Endothelial cell of umbilical vein (primary cell): ENCODE results near the gene RNF213. TPM values are rescaled to one million over a fixed set of nuclear protein-coding genes. Genes with fewer than 3 reads are reported as not detected.

Experiments
- BruUV-seq: library from RNA; stranded (reverse); fragments of 400-500 nt; replicated peaks from 2 replicates; lab custom pipeline; 2021; lab: Mats Ljungman, UMichigan
- CTCF ChIA-PET: fragments of 300-600, 350-600 bp; sonication (Branson Sonifier 250); formaldehyde crosslinking; loops from one replicate; lab custom pipeline; 2021; ENCODE audit warnings: antibody characterized with exemption, inconsistent platforms; lab: Charles Lee
- POLR2A ChIA-PET: fragments of 300-600, 350-600 bp; sonication (Branson Sonifier 250); formaldehyde crosslinking; loops from one replicate; lab custom pipeline; 2021; ENCODE audit warnings: antibody characterized with exemption, inconsistent platforms; lab: Charles Lee
- DNase-seq: peaks from one replicate; pipeline ENCODE4 v3.0.0-alpha.2; 2011; ENCODE audit warnings: low read depth, low spot score
- FAIRE-seq: peaks from 2 replicates; lab custom pipeline; 2011; peaks lifted over from hg19 to GRCh38; lab: Jason Lieb, UNC
- H2AFZ ChIP-seq: 2 replicates; pipeline ENCODE4 v1.6.0; 2012; ENCODE audit warnings: low read depth, low read length, control low read depth, inconsistent platforms
- H3K27ac ChIP-seq: 2 replicates; pipeline ENCODE4 v1.5.1; 2011; ENCODE audit warnings: low read depth, mild to moderate bottlenecking, control low read depth, low read length, moderate library complexity; ENCODE audit not compliant: insufficient read depth
- H3K27me3 ChIP-seq, 2 experiments: 2 replicates each; pipeline versions ENCODE4 v1.6.0 to v1.6.1; 2011; ENCODE audit warnings: low read length in 2 of 2, mixed read lengths in 1 of 2; ENCODE audit not compliant: control insufficient read depth in 2 of 2, insufficient read depth in 2 of 2
- H3K36me3 ChIP-seq, 2 experiments: 2 replicates in 1 of 2; 3 replicates in 1 of 2; pipeline ENCODE4 v1.5.1; 2011; ENCODE audit warnings: low read length in 2 of 2, mild to moderate bottlenecking in 1 of 2, moderate library complexity in 1 of 2; ENCODE audit not compliant: control insufficient read depth in 2 of 2, insufficient read depth in 2 of 2; ENCODE audit errors: extremely low read depth in 1 of 2
- H3K4me1 ChIP-seq: 3 replicates; pipeline ENCODE4 v1.5.1; 2011; ENCODE audit warnings: mild to moderate bottlenecking, low read length; ENCODE audit not compliant: control insufficient read depth, insufficient read depth; ENCODE audit errors: extremely low read depth
- H3K4me2 ChIP-seq: 2 replicates; pipeline ENCODE4 v1.6.1; 2011; ENCODE audit warnings: low read length, control low read depth, mixed read lengths; ENCODE audit not compliant: insufficient read depth
- H3K4me3 ChIP-seq, 3 experiments: fragments of 200-600 bp in 1 of 3; sonication (generic), shearing (Covaris generic) in 1 of 3; replicated peaks in 1 of 3; 2 replicates each; pipeline ENCODE4 v1.5.1; 2011 to 2016; ENCODE audit warnings: control low read depth in 3 of 3, low read length in 3 of 3, mild to moderate bottlenecking in 2 of 3, inconsistent platforms in 1 of 3, low read depth in 1 of 3, moderate library complexity in 1 of 3; ENCODE audit not compliant: insufficient read depth in 1 of 3
- H3K79me2 ChIP-seq: 2 replicates; pipeline ENCODE4 v1.6.0; 2012; ENCODE audit warnings: low read length, inconsistent platforms; ENCODE audit not compliant: control insufficient read depth, insufficient read depth
- H3K9ac ChIP-seq: replicated peaks from 2 replicates; pipeline ENCODE3; 2011; ENCODE audit warnings: low read length, control low read depth; ENCODE audit not compliant: insufficient read depth; ENCODE audit errors: extremely low read depth
- H3K9me1 ChIP-seq: replicated peaks from 3 replicates; pipeline ENCODE4 v1.6.0; 2011; ENCODE audit warnings: mild to moderate bottlenecking, low read length; ENCODE audit not compliant: control insufficient read depth, insufficient read depth; ENCODE audit errors: extremely low read depth
- H3K9me3 ChIP-seq: replicated peaks from 2 replicates; pipeline ENCODE4 v1.5.1; 2012; ENCODE audit warnings: low read length, inconsistent platforms; ENCODE audit not compliant: control insufficient read depth, insufficient read depth
- H4K20me1 ChIP-seq: replicated peaks from 2 replicates; pipeline ENCODE3; 2011; ENCODE audit warnings: mild to moderate bottlenecking, low read length; ENCODE audit not compliant: control insufficient read depth, insufficient read depth; ENCODE audit errors: extremely low read depth
- CTCF ChIP-seq, 2 donors: IDR thresholded peaks; 1 replicate in 1 of 2; 2 replicates in 1 of 2; pipeline ENCODE4 v1.5.1; 2011; ENCODE audit warnings: low read length in 2 of 2, mild to moderate bottlenecking in 2 of 2, moderate library complexity in 2 of 2, control low read depth in 1 of 2, inconsistent platforms in 1 of 2, low read depth in 1 of 2; ENCODE audit not compliant: insufficient read depth in 1 of 2; ENCODE audit errors: extremely low read depth in 1 of 2
- EZH2 ChIP-seq: IDR thresholded peaks from 2 replicates; pipeline ENCODE4 v1.6.1; 2012; ENCODE audit warnings: borderline replicate concordance, low read depth, mild to moderate bottlenecking, moderate library complexity, low read length, inconsistent platforms; ENCODE audit not compliant: severe bottlenecking
- FOS ChIP-seq: IDR thresholded peaks from 2 replicates; pipeline ENCODE4 v1.6.1; 2011; ENCODE audit warnings: mild to moderate bottlenecking, low read length, moderate library complexity, borderline replicate concordance; ENCODE audit not compliant: insufficient read depth
- GATA2 ChIP-seq: IDR thresholded peaks from 2 replicates; pipeline ENCODE4 v1.7.0; 2011; ENCODE audit warnings: low read depth, mild to moderate bottlenecking, moderate library complexity, mixed read lengths, low read length; ENCODE audit not compliant: insufficient read length, insufficient read depth
- JUN ChIP-seq: IDR thresholded peaks from 2 replicates; pipeline ENCODE4 v1.6.1; 2011; ENCODE audit warnings: borderline replicate concordance, low read depth; ENCODE audit not compliant: insufficient read length, insufficient read depth
- MAX ChIP-seq: IDR thresholded peaks from 2 replicates; pipeline ENCODE4 v1.6.1; 2011; ENCODE audit not compliant: insufficient read depth, insufficient read length
- MYC ChIP-seq: IDR thresholded peaks from one replicate; pipeline ENCODE4 v1.6.1; 2011; ENCODE audit warnings: mild to moderate bottlenecking, low read depth, low read length
- POLR2A ChIP-seq: IDR thresholded peaks from 2 replicates; pipeline ENCODE4 v1.6.1; 2012; ENCODE audit warnings: low read depth, mild to moderate bottlenecking, control low read depth, low read length
- POLR2AphosphoS5 ChIP-seq: IDR thresholded peaks from 2 replicates; pipeline ENCODE4 v1.6.1; 2012; ENCODE audit warnings: low read depth, mild to moderate bottlenecking, control low read depth, low read length, moderate library complexity; ENCODE audit not compliant: insufficient read depth
- dilution Hi-C: fragments of 300-500 bp; cut with MboI; formaldehyde crosslinking; loops from one replicate; pipeline ENCODE4 v1.15.0; 2019; ENCODE audit warnings: low sequenced_read_pairs; ENCODE audit not compliant: extremely low pct_ligation_motif_present
- intact Hi-C: fragments of 100-400 bp; cut with micrococcal nuclease; formaldehyde crosslinking; loops from one replicate; pipeline ENCODE4 v1.10.0; 2022
- polyA plus RNA-seq, 4 experiments: library from polyadenylated mRNA; depleted of rRNA in 3 of 4; stranded (reverse) in 3 of 4; unstranded in 1 of 4; fragments of >200 nt; gene quantifications; 2 replicates each; pipeline versions ENCODE4 v1.2.1 to v1.2.3, GENCODE V29; 2011 to 2012; ENCODE audit warnings: missing spikeins in 1 of 4
- total RNA-seq: library from RNA; stranded (reverse); gene quantifications from 2 replicates; pipeline ENCODE4 v1.2.3, GENCODE V29; 2021

The RNF213 gene
- total and polyA plus RNA-seq, 2 donors (not counting 3 experiments of a cell fraction or from before 2014, with no cell fraction given), result 36.5 to 116 TPM

GRCh38 chr17:80445007-80445725 is 184.5 kb downstream of the RNF213 start:
- intact Hi-C loops, result no loop called here
- Histone ChIP-seq H3K36me3 (no peaks in the 10 kb centered on the region), H3K4me1 (no peaks in the 10 kb centered on the region), H3K9me3 (no peaks in the 10 kb centered on the region), H3K9me1 (no peaks in the 10 kb centered on the region), H2AFZ (no peak overlapping the region), H3K27ac (no peak overlapping the region), H3K9ac (no peak overlapping the region), H3K27me3 (no peaks in the 10 kb centered on the region), H3K79me2 (no peaks in the 10 kb centered on the region), H3K4me2 (no peak overlapping the region), H4K20me1 (no peaks in the 10 kb centered on the region), H3K4me3 (no peak overlapping the region)
- dilution Hi-C loops, result no loop called here
- CTCF ChIA-PET, result no interaction called here
- no peak for FAIRE-seq
- no peak for TF ChIP-seq FOS
- TF ChIP-seq POLR2AphosphoS5, result no peak
- TF ChIP-seq EZH2, result no peak
- TF ChIP-seq MYC, result no peak
- no peak for TF ChIP-seq CTCF (IDR thresholded peaks at IDR 0.05; ENCODE audit: extremely low read depth in 1 of 2, insufficient read depth in 1 of 2, low read depth in 1 of 2, low read length in 2 of 2)
- TF ChIP-seq POLR2A, result no peak
- TF ChIP-seq GATA2, result no peak
- no peak for TF ChIP-seq JUN
- TF ChIP-seq MAX, result no peak
- DNase-seq, result no peak
- BruUV-seq, result no TSS peak
- POLR2A ChIA-PET, result no interaction called here
